Tibial artery (tissue), 4 donors: ENCODE measurements around the gene HRH1.

Experiments
- DNase-seq, 2 donors: peaks; one replicate each; pipeline ENCODE4 v3.0.0-alpha.2; 2019
- H3K27ac ChIP-seq, 2 donors: fragments of 200-600 bp; sonication (generic) in 1 of 2; 1 replicate in 1 of 2; 2 replicates in 1 of 2; pipeline ENCODE4 v1.5.1; 2018 to 2019; ENCODE audit warnings: mild to moderate bottlenecking in 1 of 2
- H3K27me3 ChIP-seq, 2 donors: fragments of 200-600 bp; sonication (generic) in 1 of 2; one replicate each; pipeline versions ENCODE4 v1.5.1 to v1.6.0; 2016 to 2019
- H3K36me3 ChIP-seq, 3 donors: fragments of 200-600 bp; sonication (generic) in 2 of 3; one replicate each; pipeline ENCODE4 v1.5.1; 2016 to 2019; ENCODE audit warnings: mild to moderate bottlenecking in 2 of 3
- H3K4me1 ChIP-seq, 4 donors: fragments of 200-600 bp; sonication (generic) in 2 of 4; 1 replicate in 3 of 4; 2 replicates in 1 of 4; pipeline ENCODE4 v1.5.1; 2016 to 2019
- H3K4me3 ChIP-seq, 2 donors: fragments of 200-600 bp; sonication (generic) in 1 of 2; 1 replicate in 1 of 2; 2 replicates in 1 of 2; pipeline ENCODE4 v1.5.1; 2018 to 2019; ENCODE audit warnings: mild to moderate bottlenecking in 2 of 2
- H3K9me3 ChIP-seq, 3 donors: fragments of 200-600 bp; sonication (generic) in 1 of 3; one replicate each; pipeline ENCODE4 v1.5.1; 2016 to 2019
- intact Hi-C: fragments of 100-400 bp; cut with DNase I; formaldehyde crosslinking; loops from one replicate; pipeline ENCODE4 v1.15.0; 2023; ENCODE audit warnings: low total_unique reads
- TF ChIP-seq, protein P1 (sequence below), 2 experiments: fragments of 200-600 bp in 1 of 2; fragments of 450-650 bp in 1 of 2; IDR thresholded peaks; one replicate each; pipeline ENCODE4 v1.5.1; 2017 to 2019; ENCODE audit warnings: antibody characterized with exemption in 2 of 2, mild to moderate bottlenecking in 1 of 2, moderate library complexity in 1 of 2

HRH1 gene

DNA sequence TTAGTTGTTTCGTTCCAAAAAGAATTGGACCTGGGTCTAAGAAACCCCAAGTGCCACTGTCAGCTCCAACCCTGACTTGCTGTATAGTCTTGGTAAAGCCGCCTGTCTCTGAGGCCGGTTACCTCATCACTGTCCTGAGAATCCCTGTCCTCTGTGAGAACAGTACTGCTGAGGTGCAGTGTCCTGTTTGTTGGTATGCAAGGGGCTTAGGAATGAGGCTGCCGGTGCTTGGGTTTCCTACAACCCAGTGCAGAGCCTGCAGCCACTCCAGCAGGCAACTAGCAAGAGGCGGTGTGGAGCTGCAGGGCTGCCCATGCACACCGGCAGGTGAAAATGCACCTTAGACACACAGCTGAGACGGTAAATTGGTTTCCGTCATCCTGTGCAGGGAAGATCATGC, 65.9 kb downstream of the HRH1 start:
- DNase-seq, result no peak
- Histone ChIP-seq H3K4me1 (peaks cover 0 to 31% (median 7%) of the 10 kb centered on the region in 4 donors), H3K4me3 (no peak overlapping the region)

DNA sequence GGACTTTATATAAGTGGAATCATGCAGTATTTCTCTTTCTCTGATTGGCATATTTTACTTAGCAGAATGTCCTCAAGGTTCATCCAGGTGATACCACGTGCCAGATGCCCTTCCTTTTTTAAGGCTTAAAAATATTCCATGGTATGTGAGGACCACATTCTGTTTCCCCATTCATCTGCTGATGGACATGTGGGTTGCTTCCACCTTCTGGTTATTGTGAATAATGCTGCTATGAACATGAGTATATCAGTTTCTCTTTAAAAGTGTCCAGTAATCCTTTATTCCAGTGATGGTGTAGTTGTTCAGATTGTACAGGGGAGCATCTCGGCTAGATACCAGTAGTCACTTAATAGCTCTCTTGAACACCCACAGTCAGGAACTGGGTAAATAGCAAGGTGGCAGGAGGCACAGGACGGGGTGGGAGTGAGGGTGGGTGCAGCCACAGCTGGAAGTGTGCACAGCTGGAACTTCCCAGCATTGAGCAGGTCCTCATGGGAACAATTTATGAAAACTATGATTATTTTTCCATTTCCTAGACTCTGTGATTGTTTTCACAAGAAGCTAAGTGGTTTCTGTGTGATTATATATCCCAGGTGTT, 67.6 kb downstream of the HRH1 start:
- Histone ChIP-seq H3K27me3 (no peaks in the 10 kb centered on the region), H3K4me1 (peaks cover 0 to 42% (median 8%) of the 10 kb centered on the region in 4 donors), H3K4me3 (no peak overlapping the region), H3K27ac (peak overlapping the region in 1 of 2 donors; percentile 13), H3K36me3 (no peaks in the 10 kb centered on the region), H3K9me3 (no peaks in the 10 kb centered on the region)
- DNase-seq, result no peak
- intact Hi-C loops, result loop anchor here (5.0 kb wide), 1 partner anchor 160 kb away; no protein-coding TSS in a partner anchor
- TF ChIP-seq, protein P1, sequence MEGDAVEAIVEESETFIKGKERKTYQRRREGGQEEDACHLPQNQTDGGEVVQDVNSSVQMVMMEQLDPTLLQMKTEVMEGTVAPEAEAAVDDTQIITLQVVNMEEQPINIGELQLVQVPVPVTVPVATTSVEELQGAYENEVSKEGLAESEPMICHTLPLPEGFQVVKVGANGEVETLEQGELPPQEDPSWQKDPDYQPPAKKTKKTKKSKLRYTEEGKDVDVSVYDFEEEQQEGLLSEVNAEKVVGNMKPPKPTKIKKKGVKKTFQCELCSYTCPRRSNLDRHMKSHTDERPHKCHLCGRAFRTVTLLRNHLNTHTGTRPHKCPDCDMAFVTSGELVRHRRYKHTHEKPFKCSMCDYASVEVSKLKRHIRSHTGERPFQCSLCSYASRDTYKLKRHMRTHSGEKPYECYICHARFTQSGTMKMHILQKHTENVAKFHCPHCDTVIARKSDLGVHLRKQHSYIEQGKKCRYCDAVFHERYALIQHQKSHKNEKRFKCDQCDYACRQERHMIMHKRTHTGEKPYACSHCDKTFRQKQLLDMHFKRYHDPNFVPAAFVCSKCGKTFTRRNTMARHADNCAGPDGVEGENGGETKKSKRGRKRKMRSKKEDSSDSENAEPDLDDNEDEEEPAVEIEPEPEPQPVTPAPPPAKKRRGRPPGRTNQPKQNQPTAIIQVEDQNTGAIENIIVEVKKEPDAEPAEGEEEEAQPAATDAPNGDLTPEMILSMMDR (IDR thresholded peaks at IDR 0.05), result peak; percentile 27 to 44

More for the DNA sequence above, 65.9 kb downstream of the HRH1 start:
- TF ChIP-seq, protein P1 (IDR thresholded peaks at IDR 0.05), result no peak
- Histone ChIP-seq H3K36me3 (no peaks in the 10 kb centered on the region), H3K27me3 (no peaks in the 10 kb centered on the region), H3K27ac (no peak overlapping the region), H3K9me3 (no peaks in the 10 kb centered on the region)
- intact Hi-C loops, result loop anchor here (5.0 kb wide), 1 partner anchor 158 kb away; no protein-coding TSS in a partner anchor

DNA sequence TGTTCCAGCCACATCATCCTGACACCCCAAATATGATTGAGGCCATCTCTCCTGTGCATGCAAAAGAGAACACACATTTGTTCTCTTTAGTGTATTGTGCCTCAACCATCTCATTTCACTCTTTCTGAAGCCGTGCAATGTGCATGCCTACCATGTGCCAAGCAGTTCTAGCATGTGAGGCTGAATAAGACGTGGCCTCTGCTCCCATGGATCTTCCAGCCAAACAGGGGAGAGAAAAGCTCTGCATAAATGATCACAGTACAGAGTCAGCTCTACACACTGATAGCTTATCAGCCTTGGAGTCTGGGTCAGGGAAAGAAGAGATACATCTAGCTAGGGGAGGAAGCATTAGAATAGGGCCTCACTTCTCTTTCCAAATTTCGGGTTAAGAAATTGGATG, 69.7 kb downstream of the HRH1 start:
- H3K4me3 ChIP-seq, result no peak overlapping the region
- no peak for DNase-seq
- TF ChIP-seq, protein P1 (IDR thresholded peaks at IDR 0.05), result no peak
- peaks cover 0 to 38% (median 8%) of the 10 kb centered on the region in 4 donors for H3K4me1 ChIP-seq
- intact Hi-C loops, result loop anchor here (5.0 kb wide), 1 partner anchor 162 kb away; no protein-coding TSS in a partner anchor
- H3K36me3 ChIP-seq, result peaks cover 0 to 4% (median 0%) of the 10 kb centered on the region in 3 donors
- no peak overlapping the region for H3K27ac ChIP-seq
- H3K9me3 ChIP-seq, result no peaks in the 10 kb centered on the region
- no peaks in the 10 kb centered on the region for H3K27me3 ChIP-seq

DNA sequence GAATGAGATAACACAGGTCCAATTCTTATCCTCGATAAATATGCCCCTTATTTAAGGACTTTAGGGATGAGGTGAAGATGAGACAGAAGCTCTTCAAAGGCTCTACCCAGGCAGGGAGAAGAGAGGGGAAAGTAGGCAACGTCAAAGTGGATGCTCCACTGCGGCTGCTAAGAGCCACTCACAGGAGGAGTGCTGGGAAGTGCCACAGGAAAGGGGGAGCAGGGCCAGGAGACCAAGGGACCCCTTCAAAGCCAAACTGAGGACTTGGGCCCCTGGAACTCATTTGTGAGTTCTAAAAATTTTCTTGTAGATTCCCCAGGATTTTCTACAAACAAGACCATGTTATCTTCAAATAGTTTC, 70.6 kb downstream of the HRH1 start:
- H3K4me1 ChIP-seq, result peaks cover 0 to 35% (median 8%) of the 10 kb centered on the region in 4 donors
- DNase-seq, result no peak
- H3K27ac ChIP-seq, result peak overlapping the region; percentile 66 to 78
- no peaks in the 10 kb centered on the region for H3K27me3 ChIP-seq
- H3K4me3 ChIP-seq, result peak overlapping the region in 1 of 2 donors; percentile 11
- intact Hi-C loops, result loop anchor here (5.0 kb wide), 1 partner anchor 163 kb away; no protein-coding TSS in a partner anchor
- TF ChIP-seq, protein P1 (IDR thresholded peaks at IDR 0.05), result no peak
- H3K36me3 ChIP-seq, result peaks cover 0 to 4% (median 0%) of the 10 kb centered on the region in 3 donors
- H3K9me3 ChIP-seq, result no peaks in the 10 kb centered on the region

DNA sequence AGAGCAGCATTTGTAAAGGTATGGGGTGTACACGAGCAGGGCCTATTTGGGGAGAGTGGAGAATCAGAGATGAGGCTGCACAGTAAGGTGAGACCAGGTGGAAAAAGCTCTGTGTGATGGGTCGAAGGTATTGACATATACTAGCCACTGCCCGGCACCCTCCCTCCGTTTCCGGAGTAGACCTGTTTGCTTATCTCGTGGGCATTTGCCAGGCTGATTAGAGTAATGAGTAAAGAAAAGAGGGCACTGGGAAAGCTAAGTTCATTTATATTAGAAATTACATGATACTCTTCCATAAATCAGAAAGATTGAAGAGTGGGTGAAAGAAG, 71.7 kb downstream of the HRH1 start:
- intact Hi-C loops, result no loop called here
- no peak overlapping the region for H3K4me3 ChIP-seq
- TF ChIP-seq, protein P1 (IDR thresholded peaks at IDR 0.05), result no peak
- peaks cover 0 to 4% (median 0%) of the 10 kb centered on the region in 3 donors for H3K36me3 ChIP-seq
- peaks cover 0 to 42% (median 11%) of the 10 kb centered on the region in 4 donors for H3K4me1 ChIP-seq
- DNase-seq, result no peak
- H3K27ac ChIP-seq, result peak overlapping the region in 1 of 2 donors; percentile 78
- no peaks in the 10 kb centered on the region for H3K9me3 ChIP-seq
- H3K27me3 ChIP-seq, result no peaks in the 10 kb centered on the region
